ENCODE measurements around the gene PRKAR1B. TPM values are rescaled to one million over a fixed set of nuclear protein-coding genes. Genes with fewer than 3 reads are reported as not detected.

Gene PRKAR1B
- total RNA-seq, 2 experiments from 2014 or later: 13.1 to 13.4 TPM

- ChIA-PET CTCF (no interaction called here), POLR2A (no interaction called here)
- no peak for DNase-seq
- Mint-ChIP-seq H3K9me3 (no peaks in the 10 kb centered on the region), H3K36me3 (ENCODE audit: low read depth) (no peaks in the 10 kb centered on the region), H3K4me3 (no peak overlapping the region), H3K4me1 (peaks cover 1% of the 10 kb centered on the region), H3K27me3 (no peaks in the 10 kb centered on the region), H3K27ac (no peak overlapping the region)
These were observed 218.5 kb downstream of the PRKAR1B start for GRCh38 chr7:508461-509170.

GRCh38 chr7:507623-508300 is 219.3 kb downstream of the PRKAR1B start:
- H3K27ac Mint-ChIP-seq: no peak overlapping the region
- no peaks in the 10 kb centered on the region for H3K27me3 Mint-ChIP-seq
- CTCF ChIA-PET: no interaction called here
- H3K36me3 Mint-ChIP-seq (ENCODE audit: low read depth): no peaks in the 10 kb centered on the region
- POLR2A ChIA-PET: no interaction called here
- H3K4me3 Mint-ChIP-seq: no peak overlapping the region
- no peak for DNase-seq
- no peaks in the 10 kb centered on the region for H3K9me3 Mint-ChIP-seq
- H3K4me1 Mint-ChIP-seq: no peaks in the 10 kb centered on the region

GRCh38 chr7:506921-507622 is 220.0 kb downstream of the PRKAR1B start:
- no peaks in the 10 kb centered on the region for H3K36me3 Mint-ChIP-seq (ENCODE audit: low read depth)
- H3K4me1 Mint-ChIP-seq: no peaks in the 10 kb centered on the region
- no peak for DNase-seq
- ChIA-PET CTCF (no interaction called here), POLR2A (no interaction called here)
- H3K27me3 Mint-ChIP-seq: no peaks in the 10 kb centered on the region
- H3K27ac Mint-ChIP-seq: no peak overlapping the region
- H3K9me3 Mint-ChIP-seq: no peaks in the 10 kb centered on the region
- H3K4me3 Mint-ChIP-seq: no peak overlapping the region

GRCh38 chr7:506391-506831 is 220.7 kb downstream of the PRKAR1B start:
- ChIA-PET CTCF (no interaction called here), POLR2A (no interaction called here)
- DNase-seq: no peak
- no peaks in the 10 kb centered on the region for H3K4me1 Mint-ChIP-seq
- no peaks in the 10 kb centered on the region for H3K27me3 Mint-ChIP-seq
- no peaks in the 10 kb centered on the region for H3K36me3 Mint-ChIP-seq (ENCODE audit: low read depth)
- no peak overlapping the region for H3K27ac Mint-ChIP-seq
- H3K9me3 Mint-ChIP-seq: no peaks in the 10 kb centered on the region
- H3K4me3 Mint-ChIP-seq: no peak overlapping the region

GRCh38 chr7:505171-505570 is 221.9 kb downstream of the PRKAR1B start:
- H3K27ac Mint-ChIP-seq: no peak overlapping the region
- no peak overlapping the region for H3K4me3 Mint-ChIP-seq
- no peaks in the 10 kb centered on the region for H3K9me3 Mint-ChIP-seq
- no peaks in the 10 kb centered on the region for H3K27me3 Mint-ChIP-seq
- CTCF ChIA-PET: no interaction called here
- no peaks in the 10 kb centered on the region for H3K36me3 Mint-ChIP-seq (ENCODE audit: low read depth)
- DNase-seq: no peak
- no peaks in the 10 kb centered on the region for H3K4me1 Mint-ChIP-seq
- POLR2A ChIA-PET: no interaction called here

GRCh38 chr7:504221-505111 is 222.6 kb downstream of the PRKAR1B start:
- no peak overlapping the region for H3K4me3 Mint-ChIP-seq
- ChIA-PET CTCF (no interaction called here), POLR2A (no interaction called here)
- no peak overlapping the region for H3K27ac Mint-ChIP-seq
- H3K9me3 Mint-ChIP-seq: no peaks in the 10 kb centered on the region
- no peaks in the 10 kb centered on the region for H3K4me1 Mint-ChIP-seq
- DNase-seq: no peak
- no peaks in the 10 kb centered on the region for H3K36me3 Mint-ChIP-seq (ENCODE audit: low read depth)
- H3K27me3 Mint-ChIP-seq: no peaks in the 10 kb centered on the region

GRCh38 chr7:503575-504111 is 223.4 kb downstream of the PRKAR1B start:
- H3K27me3 Mint-ChIP-seq: no peaks in the 10 kb centered on the region
- no peaks in the 10 kb centered on the region for H3K36me3 Mint-ChIP-seq (ENCODE audit: low read depth)
- H3K4me3 Mint-ChIP-seq: no peak overlapping the region
- no peak overlapping the region for H3K27ac Mint-ChIP-seq
- no peaks in the 10 kb centered on the region for H3K9me3 Mint-ChIP-seq
- no peaks in the 10 kb centered on the region for H3K4me1 Mint-ChIP-seq
- CTCF ChIA-PET: no interaction called here
- POLR2A ChIA-PET: no interaction called here
- no peak for DNase-seq

GRCh38 chr7:502296-502695 is 224.8 kb downstream of the PRKAR1B start:
- Mint-ChIP-seq H3K36me3 (ENCODE audit: low read depth) (no peaks in the 10 kb centered on the region), H3K4me1 (no peaks in the 10 kb centered on the region), H3K27me3 (no peaks in the 10 kb centered on the region), H3K9me3 (no peaks in the 10 kb centered on the region), H3K4me3 (no peak overlapping the region), H3K27ac (no peak overlapping the region)
- ChIA-PET CTCF (no interaction called here), POLR2A (no interaction called here)
- no peak for DNase-seq

- no peak for DNase-seq
- Mint-ChIP-seq H3K4me1 (no peaks in the 10 kb centered on the region), H3K9me3 (no peaks in the 10 kb centered on the region), H3K27me3 (no peaks in the 10 kb centered on the region), H3K27ac (no peak overlapping the region), H3K36me3 (ENCODE audit: low read depth) (no peaks in the 10 kb centered on the region), H3K4me3 (no peak overlapping the region)
- POLR2A ChIA-PET: no interaction called here
- CTCF ChIA-PET: no interaction called here
These were observed 225.6 kb downstream of the PRKAR1B start for GRCh38 chr7:501526-501925.

- POLR2A ChIA-PET: no interaction called here
- H3K4me1 Mint-ChIP-seq: no peaks in the 10 kb centered on the region
These were observed 226.3 kb downstream of the PRKAR1B start for GRCh38 chr7:500521-501420.

GRCh38 chr7:499853-500485 is 227.1 kb downstream of the PRKAR1B start:
- DNase-seq: no peak
- Mint-ChIP-seq H3K27me3 (no peaks in the 10 kb centered on the region), H3K4me1 (no peaks in the 10 kb centered on the region), H3K27ac (no peak overlapping the region), H3K9me3 (no peaks in the 10 kb centered on the region), H3K4me3 (no peak overlapping the region), H3K36me3 (ENCODE audit: low read depth) (no peaks in the 10 kb centered on the region)
- ChIA-PET POLR2A (no interaction called here), CTCF (interaction anchor here (0.6 kb wide), 1 partner anchor 290 kb away, joined by 3 read pairs; no protein-coding TSS in a partner anchor)

More at GRCh38 chr7:500521-501420, 226.3 kb downstream of the PRKAR1B start:
- no peaks in the 10 kb centered on the region for H3K36me3 Mint-ChIP-seq (ENCODE audit: low read depth)
- H3K4me3 Mint-ChIP-seq: no peak overlapping the region
- CTCF ChIA-PET: no interaction called here
- H3K27ac Mint-ChIP-seq: no peak overlapping the region
- DNase-seq: no peak
- no peaks in the 10 kb centered on the region for H3K27me3 Mint-ChIP-seq
- H3K9me3 Mint-ChIP-seq: no peaks in the 10 kb centered on the region
